ENCODE results near the gene HSD17B14. TPM values are rescaled to one million over a fixed set of nuclear protein-coding genes. Genes with fewer than 3 reads are reported as not detected.

The HSD17B14 gene
- total RNA-seq, 3 donors from 2014 or later = 2.4 to 10.1 (median 2.4) TPM

DNA sequence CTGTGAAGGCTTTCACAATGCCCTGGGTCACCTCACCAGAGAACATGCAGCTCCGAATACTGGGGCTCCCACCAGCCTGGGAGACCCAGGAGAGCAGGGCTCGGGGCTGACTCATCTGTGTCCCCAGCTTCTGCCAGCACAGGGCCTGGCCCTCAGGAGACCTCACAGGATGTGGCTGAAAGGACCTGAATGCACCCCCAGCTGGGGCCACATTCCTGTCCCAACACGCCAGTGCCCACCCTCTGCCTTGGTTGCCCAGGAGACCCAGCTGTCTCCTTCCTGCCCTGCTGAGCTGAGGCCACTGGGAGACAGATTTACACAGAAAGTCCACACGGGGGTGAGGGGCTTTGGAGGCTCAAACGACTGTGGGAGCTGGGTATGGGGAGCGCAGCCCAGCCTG lies 37.4 kb downstream of the HSD17B14 start:
- no peaks in the 10 kb centered on the region for H3K9me3 ChIP-seq
- peaks cover 8% of the 10 kb centered on the region for H3K4me1 ChIP-seq (ENCODE audit: low read depth)
- DNase-seq (no peak), ATAC-seq (no peak)
- H3K4me3 ChIP-seq = no peak overlapping the region
- TF ChIP-seq, protein P1, sequence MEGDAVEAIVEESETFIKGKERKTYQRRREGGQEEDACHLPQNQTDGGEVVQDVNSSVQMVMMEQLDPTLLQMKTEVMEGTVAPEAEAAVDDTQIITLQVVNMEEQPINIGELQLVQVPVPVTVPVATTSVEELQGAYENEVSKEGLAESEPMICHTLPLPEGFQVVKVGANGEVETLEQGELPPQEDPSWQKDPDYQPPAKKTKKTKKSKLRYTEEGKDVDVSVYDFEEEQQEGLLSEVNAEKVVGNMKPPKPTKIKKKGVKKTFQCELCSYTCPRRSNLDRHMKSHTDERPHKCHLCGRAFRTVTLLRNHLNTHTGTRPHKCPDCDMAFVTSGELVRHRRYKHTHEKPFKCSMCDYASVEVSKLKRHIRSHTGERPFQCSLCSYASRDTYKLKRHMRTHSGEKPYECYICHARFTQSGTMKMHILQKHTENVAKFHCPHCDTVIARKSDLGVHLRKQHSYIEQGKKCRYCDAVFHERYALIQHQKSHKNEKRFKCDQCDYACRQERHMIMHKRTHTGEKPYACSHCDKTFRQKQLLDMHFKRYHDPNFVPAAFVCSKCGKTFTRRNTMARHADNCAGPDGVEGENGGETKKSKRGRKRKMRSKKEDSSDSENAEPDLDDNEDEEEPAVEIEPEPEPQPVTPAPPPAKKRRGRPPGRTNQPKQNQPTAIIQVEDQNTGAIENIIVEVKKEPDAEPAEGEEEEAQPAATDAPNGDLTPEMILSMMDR (IDR thresholded peaks at IDR 0.05) = no peak
- intact Hi-C loops (cut with DNase I, micrococcal nuclease) = loop anchor here (5.0 to 10.0 kb wide), 2 partner anchors 38 to 176 kb away; partner anchors contain the start of gene HSD17B14 (in 1 of the 2)
- no peaks in the 10 kb centered on the region for H3K36me3 ChIP-seq (ENCODE audit: low read depth)

DNA sequence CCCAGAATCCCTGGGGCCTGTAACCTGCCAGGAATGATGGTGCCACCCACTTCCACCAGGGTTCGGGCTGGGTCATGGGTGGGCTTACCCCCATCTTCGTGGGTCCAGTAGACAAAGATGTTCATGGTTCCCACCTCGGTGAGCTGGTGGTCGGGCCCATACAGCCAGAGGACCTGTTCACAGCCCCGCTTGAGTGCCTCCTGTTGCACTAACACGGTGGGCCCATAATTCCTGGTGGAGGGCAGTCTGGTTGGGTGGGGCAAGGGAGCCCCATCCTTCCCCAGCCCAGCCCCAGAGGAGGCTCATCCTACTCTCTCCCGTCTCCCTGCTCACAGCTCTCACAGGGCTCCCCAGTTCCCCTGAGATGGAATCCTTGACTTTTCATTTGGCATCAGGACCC lies 39.2 kb downstream of the HSD17B14 start:
- H3K36me3 ChIP-seq (ENCODE audit: low read depth) = no peaks in the 10 kb centered on the region
- H3K4me3 ChIP-seq = no peak overlapping the region
- peaks cover 4% of the 10 kb centered on the region for H3K4me1 ChIP-seq (ENCODE audit: low read depth)
- intact Hi-C loops (cut with DNase I, micrococcal nuclease) = loop anchor here (5.0 to 10.0 kb wide), 2 partner anchors 40 to 178 kb away; partner anchors contain the start of gene HSD17B14 (in 1 of the 2)
- DNase-seq (no peak), ATAC-seq (no peak)
- TF ChIP-seq, protein P1 (IDR thresholded peaks at IDR 0.05) = no peak
- no peaks in the 10 kb centered on the region for H3K9me3 ChIP-seq

DNA sequence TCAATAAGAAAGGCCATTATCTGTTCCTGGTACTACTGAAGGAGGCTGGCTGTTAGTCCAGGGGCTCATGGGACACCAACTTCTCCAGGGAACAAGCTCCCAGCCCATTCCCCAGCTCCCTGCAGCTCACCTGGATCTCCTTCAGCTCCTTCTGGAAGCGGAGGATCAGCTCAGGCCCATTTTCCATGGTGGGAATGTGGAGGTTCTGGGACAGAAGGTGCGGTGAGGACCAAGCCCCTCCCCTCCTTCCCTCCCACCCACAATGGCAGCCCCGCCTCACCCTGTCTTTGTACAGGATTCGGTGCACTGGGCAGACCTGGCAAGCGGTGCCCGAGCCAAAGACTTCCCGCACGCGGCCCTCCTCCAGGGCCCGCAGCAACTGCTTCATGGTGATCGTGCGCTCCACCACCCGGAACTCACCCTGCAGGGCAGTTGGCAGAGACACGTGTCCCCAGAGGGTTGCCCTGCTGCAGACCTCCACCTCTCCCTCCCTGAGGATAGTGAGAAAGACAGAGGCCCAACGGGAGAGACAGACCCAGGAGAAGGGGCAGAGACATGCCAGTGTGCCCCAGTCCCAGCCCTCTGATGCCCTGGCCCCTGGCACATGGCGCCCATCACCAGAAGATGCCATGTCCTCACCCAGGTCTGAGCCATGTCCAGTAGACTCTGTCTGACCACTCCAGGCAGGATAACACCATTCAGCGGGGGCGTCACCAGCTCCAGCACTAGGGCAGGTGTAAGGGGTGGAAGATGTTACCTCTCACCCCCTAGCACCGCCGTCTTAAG lies 39.8 kb downstream of the HSD17B14 start:
- Histone ChIP-seq H3K36me3 (ENCODE audit: low read depth) (no peaks in the 10 kb centered on the region), H3K4me3 (no peak overlapping the region), H3K9me3 (no peaks in the 10 kb centered on the region), H3K4me1 (ENCODE audit: low read depth) (peaks cover 4% of the 10 kb centered on the region)
- intact Hi-C loops (cut with DNase I, micrococcal nuclease) = loop anchor here (5.0 to 10.0 kb wide), 2 partner anchors 41 to 178 kb away; partner anchors contain the start of gene HSD17B14 (in 1 of the 2)
- ATAC-seq (no peak), DNase-seq (peak in 1 of 3 donors; percentile 35)
- TF ChIP-seq, protein P1 (IDR thresholded peaks at IDR 0.05) = no peak

DNA sequence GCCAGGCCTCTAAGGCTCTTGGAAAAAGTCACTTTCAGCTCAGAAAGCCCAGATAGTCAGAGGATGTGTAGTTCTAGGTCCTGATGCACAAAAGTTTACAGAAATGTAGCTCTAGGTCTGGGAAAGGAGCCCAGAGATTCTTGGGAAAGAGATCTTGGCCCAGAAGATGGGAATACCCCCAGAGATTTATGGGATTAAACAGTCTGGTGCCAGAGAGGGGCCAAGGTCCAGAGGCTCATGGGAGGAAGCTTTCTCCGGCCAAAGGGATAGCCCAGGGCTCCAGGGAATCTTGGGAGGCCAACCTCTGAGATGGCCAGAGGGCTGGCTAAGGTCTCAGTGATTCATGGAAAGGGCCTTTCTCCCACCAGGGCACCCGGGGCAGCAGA lies 40.6 kb downstream of the HSD17B14 start:
- ATAC-seq (peak; percentile 13), DNase-seq (peak in 1 of 3 donors; percentile 39)
- Histone ChIP-seq H3K9me3 (no peaks in the 10 kb centered on the region), H3K36me3 (ENCODE audit: low read depth) (no peaks in the 10 kb centered on the region), H3K4me3 (no peak overlapping the region), H3K4me1 (ENCODE audit: low read depth) (peaks cover 4% of the 10 kb centered on the region)
- TF ChIP-seq, protein P1 (IDR thresholded peaks at IDR 0.05) = no peak
- intact Hi-C loops (cut with DNase I, micrococcal nuclease) = loop anchor here (5.0 to 10.0 kb wide), 2 partner anchors 42 to 179 kb away; partner anchors contain the start of gene HSD17B14 (in 1 of the 2)

DNA sequence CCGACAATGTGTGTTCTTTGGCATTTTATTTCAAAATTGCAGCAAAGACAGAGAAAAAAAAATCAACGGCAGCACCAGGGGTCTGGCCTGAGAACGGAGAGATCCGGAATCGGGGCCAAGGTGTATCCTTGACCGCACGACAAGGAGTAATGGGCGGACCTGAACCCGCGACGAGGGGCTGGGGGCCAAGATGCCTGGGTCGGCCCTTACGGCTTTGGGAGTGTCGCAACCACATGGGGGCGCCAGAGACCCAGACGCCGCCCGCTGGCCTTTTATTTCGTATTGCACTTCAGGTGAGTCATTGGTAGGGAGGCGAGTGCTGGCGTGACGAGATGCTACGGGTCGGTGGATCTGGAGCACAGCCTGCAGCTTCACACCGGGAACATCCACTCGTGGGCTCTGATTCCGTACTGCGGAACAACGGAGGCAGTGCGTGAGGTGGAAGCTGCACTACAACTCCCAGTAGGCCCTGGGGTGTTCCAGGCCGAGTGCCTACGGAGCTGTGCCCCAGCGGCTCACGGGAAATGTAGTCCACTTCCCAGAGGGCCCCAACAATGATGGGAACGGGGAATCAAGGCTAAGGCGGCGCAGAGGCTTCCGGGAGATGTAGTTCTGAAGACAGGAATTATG lies 41.1 kb downstream of the HSD17B14 start:
- no peak overlapping the region for H3K4me3 ChIP-seq
- TF ChIP-seq, protein P1 (IDR thresholded peaks at IDR 0.05) = peak; percentile 79
- ATAC-seq (peak; percentile 98), DNase-seq (peak; percentile 90 to 92 (median 91))
- intact Hi-C loops (cut with DNase I, micrococcal nuclease) = loop anchor here (5.0 to 10.0 kb wide), 2 partner anchors 42 to 180 kb away; partner anchors contain the start of gene HSD17B14 (in 1 of the 2)
- H3K4me1 ChIP-seq (ENCODE audit: low read depth) = peaks cover 4% of the 10 kb centered on the region
- H3K9me3 ChIP-seq = no peaks in the 10 kb centered on the region
- H3K36me3 ChIP-seq (ENCODE audit: low read depth) = no peaks in the 10 kb centered on the region
